GM19099 (cell line): ENCODE data around the gene GMCL2.

ENCODE experiments used
- POLR2A ChIP-seq: IDR thresholded peaks from 3 replicates; pipeline ENCODE4 v1.6.1; 2011; ENCODE audit warnings: low read depth; ENCODE audit not compliant: insufficient read length; ENCODE audit errors: extremely low read depth

Gene GMCL2

DNA sequence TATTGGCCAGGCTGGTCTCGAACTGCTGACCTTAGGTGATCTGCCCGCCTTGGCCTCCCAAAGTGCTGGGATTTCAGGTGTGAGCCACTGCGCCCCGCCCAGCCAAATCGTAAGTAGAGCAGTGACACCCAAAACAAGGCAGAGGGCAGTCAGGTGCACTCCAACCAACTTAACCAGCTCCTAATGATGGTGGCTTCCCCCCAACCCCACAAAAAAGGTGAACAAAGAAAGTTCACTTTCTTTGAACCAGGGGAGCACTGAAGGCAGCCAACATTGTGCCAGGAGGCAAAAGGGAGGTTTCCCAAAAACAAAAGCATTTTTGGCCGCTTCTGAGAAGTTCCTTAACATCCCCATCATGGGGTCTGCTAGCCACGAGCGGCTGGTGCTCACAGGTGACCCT lies 9.6 kb downstream of the GMCL2 start:
- TF ChIP-seq POLR2A: no peak

DNA sequence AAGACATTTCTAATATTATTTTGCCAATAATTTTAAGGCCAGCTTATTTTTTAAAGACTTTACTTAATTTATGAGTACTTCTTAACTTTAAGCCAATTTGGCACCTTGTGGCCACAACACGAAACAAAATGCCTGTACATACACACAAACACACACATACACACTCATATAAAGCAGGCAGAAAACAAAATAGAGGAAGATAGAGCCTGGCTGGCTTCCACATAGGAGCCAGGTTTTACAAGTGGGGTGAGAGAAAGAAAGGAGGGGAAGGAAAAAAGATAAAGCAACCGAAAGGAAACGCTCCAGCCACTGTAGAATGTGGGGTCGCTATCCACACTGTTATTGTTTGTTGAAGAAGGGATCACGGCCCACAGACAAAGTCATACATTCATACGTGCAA lies 10.4 kb downstream of the GMCL2 start:
- no peak for TF ChIP-seq POLR2A

DNA sequence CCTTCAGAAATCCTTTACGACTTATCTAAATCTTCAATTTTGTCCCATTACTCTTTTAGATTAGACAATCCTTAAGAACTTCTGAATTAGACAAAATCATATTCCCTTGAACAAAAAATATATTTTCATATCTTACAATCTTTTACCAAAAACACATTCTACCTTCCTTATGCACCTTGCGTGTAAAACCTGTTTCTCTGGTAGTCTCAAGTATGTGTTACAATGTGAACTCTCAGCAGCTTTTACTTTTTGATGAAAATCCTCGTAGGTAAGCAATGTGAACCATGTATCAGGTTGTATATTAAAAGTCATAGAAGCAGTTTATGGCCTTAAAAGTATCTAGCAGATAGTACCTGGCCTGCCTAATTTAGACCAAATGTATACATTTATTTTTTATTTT lies 12.7 kb downstream of the GMCL2 start:
- no peak for TF ChIP-seq POLR2A

DNA sequence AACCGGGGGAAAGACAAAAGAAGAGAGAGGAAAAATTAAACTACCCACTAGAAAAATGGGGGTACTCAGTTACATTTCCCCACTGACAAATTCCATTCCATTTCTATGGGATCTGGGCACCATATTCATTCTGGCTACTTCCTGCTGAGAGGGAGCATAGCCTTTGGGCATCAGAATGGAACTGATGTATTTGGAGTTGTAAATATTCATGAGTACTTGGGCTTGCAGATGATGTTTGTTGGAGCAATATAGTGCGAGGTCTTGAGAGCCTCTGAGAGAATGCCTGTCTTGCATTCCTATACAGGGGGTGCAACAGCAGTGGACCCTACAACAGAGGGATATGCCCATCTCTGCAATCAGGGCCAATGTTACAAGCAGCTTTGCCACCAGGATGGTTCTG lies 16.7 kb downstream of the GMCL2 start:
- no peak for TF ChIP-seq POLR2A

DNA sequence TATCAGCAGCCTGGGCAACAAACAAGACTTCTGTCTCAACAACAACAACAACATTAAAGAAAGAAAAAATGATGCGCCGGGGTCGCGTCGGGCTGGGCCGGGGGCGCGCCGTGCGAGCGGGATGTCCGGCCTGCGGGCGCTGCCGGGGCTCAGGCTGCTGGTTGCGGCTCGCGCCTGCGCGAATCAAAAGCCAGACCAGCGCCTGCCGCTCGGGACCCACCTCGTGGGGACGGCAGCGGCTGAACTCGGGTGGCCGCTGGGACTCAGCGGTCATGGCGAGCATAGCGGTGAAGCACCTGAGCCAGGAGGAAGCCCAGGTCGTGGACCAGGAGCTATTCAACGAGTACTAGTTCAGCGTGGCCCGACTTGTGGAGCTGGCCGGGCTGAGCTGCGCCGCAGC lies 21.6 kb downstream of the GMCL2 start:
- TF ChIP-seq POLR2A: no peak

DNA sequence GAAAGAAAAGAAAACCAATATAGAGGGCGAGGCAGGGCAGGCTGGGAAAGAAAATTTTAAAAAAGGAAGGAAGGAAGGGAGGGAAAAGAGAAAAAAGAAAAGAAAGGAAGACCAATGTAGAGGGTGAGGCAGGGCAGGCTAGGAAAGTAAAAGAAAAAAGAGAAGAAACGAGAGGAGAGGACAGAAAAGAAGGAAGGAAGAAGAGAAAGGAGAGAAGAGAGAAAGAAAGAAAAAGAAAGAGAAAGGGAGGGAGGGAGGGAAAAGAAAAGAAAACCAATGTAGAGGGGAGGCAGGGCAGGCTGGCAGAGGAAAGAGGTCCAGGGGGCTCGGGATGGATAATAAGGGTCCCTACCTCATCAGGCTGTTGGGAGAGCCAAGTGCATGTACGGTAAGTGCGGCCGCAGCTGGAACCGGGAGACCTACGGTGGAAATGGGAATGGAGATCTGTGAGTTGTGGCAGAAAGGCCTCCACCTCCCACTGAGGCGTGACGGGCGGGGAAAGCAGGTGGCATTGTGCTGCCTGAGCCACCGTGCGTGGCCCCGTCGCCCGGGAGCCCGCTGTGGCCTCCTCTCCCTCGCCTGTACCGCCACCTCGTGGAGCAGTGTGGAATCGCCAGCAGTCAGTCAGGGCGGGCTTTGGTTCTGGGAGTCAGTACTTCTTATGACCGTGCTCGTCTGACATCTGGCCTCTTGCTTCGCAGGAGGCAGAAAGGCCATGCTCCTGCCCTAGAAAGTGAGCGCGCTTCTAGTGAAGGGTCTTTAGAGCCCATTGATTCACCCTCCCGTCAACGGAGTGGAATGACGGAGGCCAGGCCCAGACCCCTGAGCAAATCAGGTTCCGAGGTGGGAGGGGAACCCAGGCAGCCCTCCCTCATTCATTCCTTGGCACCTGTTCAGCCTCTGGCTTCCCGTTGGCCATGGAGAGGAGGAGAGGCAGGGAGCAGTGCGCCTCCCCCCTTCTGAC lies 23.1 kb downstream of the GMCL2 start:
- TF ChIP-seq POLR2A: no peak

DNA sequence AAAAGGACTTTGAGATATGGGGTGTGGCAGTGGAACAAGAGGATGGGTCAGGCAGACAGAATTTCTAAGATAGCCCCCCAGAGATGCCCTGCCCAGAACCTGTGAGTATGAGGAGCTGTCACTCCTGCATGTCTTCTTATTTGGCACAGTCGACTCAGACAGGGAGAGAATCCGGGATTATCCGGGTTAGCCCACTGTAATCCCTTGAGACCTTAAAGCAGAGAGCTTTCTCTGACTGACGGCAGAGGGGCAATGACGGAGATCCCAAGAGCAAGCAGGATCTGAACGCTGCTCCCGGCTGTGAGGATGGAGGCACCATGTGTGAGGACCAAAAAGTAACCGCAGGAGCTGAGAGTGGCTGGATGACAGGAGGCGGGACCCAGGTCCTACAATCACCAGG lies 24.7 kb downstream of the GMCL2 start:
- TF ChIP-seq POLR2A: no peak

DNA sequence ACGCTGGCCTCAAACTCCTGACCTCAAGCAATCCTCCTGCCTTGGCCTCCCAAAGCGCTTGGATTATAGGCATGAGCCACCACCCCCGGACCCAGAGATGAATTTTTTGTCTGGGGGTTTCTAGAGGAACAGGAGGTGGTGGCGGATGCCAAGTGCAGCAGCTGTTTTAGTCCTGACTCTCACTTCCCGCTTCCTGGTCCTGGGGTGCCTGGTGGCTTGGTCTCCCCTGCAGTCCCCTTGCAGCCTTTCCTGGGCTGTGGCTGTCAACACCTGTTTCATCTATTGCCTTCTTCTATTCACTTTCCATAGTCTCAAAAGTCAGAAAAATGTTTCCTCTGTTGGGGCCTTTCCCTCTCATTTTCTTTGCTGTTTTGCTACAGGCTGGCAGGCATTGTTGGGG lies 27.0 kb downstream of the GMCL2 start:
- no peak for TF ChIP-seq POLR2A

DNA sequence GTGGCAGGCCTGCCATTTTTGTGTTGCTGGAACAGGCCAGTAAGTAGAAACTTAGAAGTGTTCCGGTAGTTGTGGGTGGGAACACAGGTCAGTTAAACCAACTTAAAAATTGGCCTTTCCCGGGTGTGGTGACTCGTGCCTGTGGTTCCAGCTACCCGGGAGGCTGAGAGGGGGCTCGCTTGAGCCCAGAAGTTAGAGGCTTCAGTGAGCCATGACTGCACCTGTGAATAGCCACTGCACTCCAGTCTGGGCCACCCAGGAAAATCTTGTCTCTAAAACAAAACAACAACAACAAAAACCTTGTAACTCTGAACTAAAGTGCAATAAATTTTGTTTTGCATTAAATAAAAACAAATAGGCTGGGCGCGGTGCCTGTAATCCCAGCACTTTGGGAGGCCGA lies 32.1 kb downstream of the GMCL2 start:
- no peak for TF ChIP-seq POLR2A

DNA sequence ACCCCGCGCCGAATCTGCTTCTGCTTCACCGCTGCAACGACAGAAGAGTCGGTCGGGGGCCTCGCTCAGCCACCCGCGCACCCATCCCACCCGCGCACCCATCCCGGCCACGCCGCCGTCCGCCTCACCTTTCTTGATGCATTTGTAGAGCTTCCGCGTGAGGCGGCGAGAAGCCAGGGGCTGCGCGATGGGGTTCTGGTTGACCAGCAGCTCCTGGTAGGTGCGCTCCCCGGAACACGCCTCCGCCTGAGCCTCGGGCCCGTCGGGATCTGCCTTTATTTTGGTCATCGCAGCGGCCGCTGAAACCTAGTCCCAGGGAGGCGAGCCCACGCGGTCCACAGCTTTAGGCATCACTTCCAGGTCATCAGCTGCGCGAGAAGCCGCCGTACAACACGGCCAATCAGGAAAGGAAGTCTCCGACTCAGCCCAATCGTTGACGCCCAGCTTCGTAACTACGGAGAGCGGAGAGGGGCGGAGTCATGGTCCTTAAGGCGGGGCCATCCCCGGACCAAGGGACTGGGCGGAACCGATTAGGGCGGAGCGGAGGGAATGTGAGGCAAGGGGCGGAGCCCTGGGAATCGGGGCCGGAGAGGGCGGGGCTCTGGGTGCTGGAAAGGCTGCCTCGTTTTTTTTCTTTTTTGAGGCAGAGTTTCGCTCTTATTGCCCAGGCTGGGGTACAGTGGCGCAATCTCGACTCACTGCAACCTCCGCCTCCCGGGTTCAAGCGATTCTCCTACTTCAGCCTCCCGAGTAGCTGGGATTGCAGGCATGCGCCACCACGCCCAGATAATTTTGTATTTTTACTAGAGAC lies 33.4 kb downstream of the GMCL2 start, which contains the start of gene NHP2:
TSS of gene NHP2 (minus strand) at position 356 of the 811 bp plus-strand sequence. CDS start at position 288, 68 bp downstream.
- peak; percentile 73 for TF ChIP-seq POLR2A

DNA sequence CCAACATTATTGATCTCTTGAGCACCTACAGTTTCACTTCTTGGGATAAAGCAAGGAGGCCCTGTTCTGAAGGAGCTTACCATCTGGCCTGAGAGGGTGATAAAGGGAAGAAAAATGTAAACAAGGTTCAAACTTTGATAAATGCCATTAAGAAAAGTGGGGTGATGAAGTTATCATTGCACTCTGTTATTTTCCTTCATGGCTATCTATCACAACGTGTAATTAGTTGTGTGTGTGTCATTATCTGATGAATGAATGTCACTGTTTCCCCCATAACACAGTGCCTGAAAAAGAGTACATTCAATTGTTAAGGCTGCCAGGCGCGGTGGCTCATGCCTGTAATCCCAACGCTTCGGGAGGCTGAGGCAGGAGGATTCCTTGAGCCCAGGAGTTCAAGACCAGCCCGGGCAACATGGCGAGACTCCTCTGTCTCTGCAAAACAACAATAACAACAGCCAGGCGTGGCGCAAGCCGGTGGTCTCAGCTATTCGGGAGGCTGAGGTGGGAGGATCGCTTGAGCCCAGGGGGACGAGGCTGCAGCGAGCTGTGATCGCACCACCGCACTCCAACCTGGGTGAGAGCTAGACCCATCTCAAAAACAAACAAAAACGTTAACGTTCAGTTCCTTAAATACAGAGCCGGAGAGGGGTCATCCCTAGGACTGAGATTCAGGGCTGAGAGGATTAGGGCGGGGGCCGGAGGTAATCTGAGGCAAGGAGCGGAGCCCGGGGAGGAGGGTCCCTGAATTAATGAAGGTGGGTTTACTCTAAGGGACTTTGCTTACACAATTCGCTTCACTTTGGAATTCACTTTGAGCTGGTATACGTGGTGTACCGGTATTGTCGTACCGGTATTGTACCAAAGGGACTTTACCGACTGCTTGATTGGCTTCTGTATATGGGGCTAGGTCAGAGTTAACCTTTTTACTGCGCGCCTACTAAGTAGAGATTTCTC lies 34.4 kb downstream of the GMCL2 start:
- no peak for TF ChIP-seq POLR2A

DNA sequence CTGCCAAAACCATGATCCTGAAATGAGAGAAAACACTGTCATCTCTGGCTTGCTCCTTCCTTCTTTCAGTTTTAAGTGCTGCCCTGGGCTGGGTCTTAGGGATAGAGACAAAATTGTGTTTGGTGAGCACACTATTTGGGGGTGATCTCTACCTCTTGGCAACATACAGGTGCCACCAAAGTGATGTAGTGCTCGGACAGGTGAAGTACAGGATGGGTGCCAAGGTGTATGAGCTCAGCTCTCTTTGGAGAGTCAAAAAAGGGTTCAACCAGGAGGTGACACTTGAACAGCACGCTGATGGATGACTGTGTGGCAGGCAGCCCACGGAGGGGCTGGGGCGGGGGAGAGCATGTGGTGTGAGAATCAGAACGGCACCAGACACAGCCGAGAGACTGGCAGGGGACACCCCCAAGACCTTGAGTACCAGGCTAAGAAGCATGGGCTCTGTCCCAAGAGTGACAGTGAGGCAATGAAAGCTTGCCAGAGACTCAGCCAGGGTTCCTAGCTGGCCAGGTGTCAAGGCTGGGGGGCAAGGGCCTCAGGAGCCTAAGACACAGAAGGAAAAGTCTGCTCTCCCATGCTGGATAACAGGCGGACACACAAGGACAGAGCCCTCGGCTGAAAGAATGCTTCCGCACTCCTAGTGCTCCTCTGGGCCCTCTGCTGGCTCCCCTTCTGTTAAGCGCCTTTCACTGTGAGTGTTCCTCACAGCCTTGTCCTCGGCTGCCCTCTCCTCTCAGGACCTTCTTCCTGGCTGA lies 36.0 kb downstream of the GMCL2 start:
- TF ChIP-seq POLR2A: peak; percentile 23

DNA sequence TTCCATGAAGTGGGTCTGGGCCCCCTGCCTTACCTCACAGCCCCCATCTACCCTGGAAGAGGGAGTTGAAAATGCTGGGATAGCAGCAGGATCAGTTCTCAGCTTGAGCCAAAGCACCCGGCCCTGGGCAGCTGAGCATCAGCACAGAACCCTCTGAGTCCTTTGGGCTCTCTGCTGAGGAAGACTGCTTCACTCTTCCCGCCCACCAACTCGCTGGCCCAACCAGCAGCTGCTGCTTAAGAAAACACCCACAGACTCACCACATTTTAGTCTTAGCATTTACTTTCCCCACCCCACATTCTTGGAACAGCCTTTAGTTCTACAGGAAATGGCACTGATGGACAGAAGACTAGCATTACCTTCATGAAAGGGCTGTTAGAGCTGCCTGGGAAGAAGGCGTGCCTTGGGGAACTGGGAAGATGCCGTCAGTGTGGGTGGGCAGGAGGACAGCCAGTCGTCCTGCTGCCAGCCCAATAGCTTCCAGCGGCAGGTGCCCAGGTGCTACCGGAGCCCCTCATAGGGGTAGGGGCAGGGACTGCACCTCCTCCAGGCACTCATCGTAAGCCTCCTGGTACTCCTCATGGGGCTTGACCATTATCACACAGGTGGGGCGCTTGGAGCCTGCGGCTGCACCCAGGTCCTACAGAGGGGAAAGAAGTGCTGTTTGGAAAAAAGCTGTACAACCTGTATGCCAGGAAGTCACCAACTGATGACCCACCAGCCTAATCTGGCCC lies 37.8 kb downstream of the GMCL2 start:
- no peak for TF ChIP-seq POLR2A

DNA sequence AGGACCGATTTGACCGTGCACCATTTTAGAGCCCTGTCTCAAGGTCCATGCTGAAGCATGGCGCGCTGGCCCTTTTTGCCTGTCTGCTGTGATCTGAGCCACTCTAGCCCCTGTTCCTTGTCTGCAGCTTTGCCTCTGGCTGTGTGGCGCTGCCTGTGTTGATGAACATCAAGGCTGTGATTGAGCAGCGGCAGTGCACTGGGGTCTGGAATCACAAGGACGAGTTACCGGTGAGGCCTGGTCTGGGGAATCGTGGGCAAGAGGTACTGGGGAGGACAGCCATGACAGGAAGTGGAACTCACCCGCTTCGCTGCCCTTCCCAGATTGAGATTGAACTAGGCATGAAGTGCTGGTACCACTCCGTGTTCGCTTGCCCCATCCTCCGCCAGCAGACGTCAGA lies 39.8 kb downstream of the GMCL2 start:
- TF ChIP-seq POLR2A: no peak
